IPS DF 6.9 (cell line): ENCODE data around the gene COL27A1.

Experiments used
- DNase-seq: peaks from one replicate; pipeline ENCODE4 v3.0.0-alpha.2; 2013; ENCODE audit warnings: low read depth, low spot score
- H3K27ac ChIP-seq: one replicate; pipeline ENCODE4 v1.5.1; 2013; ENCODE audit warnings: low read length, control low read depth
- H3K27me3 ChIP-seq: 2 replicates; pipeline ENCODE4 v1.6.1; 2013; ENCODE audit warnings: mild to moderate bottlenecking, low read length; ENCODE audit not compliant: control insufficient read depth, insufficient read depth
- H3K36me3 ChIP-seq: 2 replicates; pipeline ENCODE4 v1.6.1; 2013; ENCODE audit warnings: low read length; ENCODE audit not compliant: control insufficient read depth, insufficient read depth
- H3K4me1 ChIP-seq: 2 replicates; pipeline ENCODE4 v1.6.1; 2013; ENCODE audit warnings: low read length; ENCODE audit not compliant: control insufficient read depth, insufficient read depth
- H3K4me3 ChIP-seq: 2 replicates; pipeline ENCODE4 v1.5.1; 2013; ENCODE audit warnings: mild to moderate bottlenecking, low read length
- H3K9me3 ChIP-seq: 2 replicates; pipeline ENCODE4 v1.6.1; 2013; ENCODE audit warnings: low read length, inconsistent platforms; ENCODE audit not compliant: control insufficient read depth, insufficient read depth
- WGBS: extraction: QIAGEN DNeasy Blood & Tissue Kit; methylation state at CpG from one replicate; pipeline ENCODE4 v1.1.7; 2013; ENCODE audit warnings: mixed read lengths, missing lambda C conversion rate; ENCODE audit not compliant: insufficient read length, insufficient coverage; 5-methylcytosine and 5-hydroxymethylcytosine counted together

The COL27A1 gene

DNA sequence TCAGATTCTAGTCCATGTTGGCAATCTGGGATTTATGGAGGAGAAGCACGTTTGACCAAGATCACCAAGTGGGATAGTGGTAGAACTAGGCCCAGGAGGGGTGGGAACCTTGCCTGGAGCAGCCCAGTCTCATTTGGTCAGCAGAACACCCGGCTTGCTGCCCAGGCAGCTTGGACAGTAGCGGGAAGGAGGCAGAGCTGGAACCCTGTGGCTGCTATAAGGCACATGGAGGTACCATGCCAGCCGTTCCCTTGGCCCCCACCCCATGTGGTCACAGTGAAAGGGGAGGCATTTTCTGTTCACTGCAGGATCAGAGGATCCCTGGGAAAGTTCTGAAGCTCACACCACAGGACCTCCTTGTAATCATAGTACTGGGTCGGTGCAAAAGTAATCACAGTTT lies 92.2 kb downstream of the COL27A1 start:
- no peak for DNase-seq
- no peaks in the 10 kb centered on the region; the same call in 1 of the 2 replicates for H3K4me1 ChIP-seq
- no peaks in the 10 kb centered on the region for H3K36me3 ChIP-seq
- H3K27ac ChIP-seq: no peak overlapping the region
- H3K27me3 ChIP-seq: no peaks in the 10 kb centered on the region
- H3K9me3 ChIP-seq: no peaks in the 10 kb centered on the region
- H3K4me3 ChIP-seq: no peak overlapping the region
- no CpG with 5 or more reads among the region's 5 CpGs for WGBS

- Histone ChIP-seq H3K9me3 (no peaks in the 10 kb centered on the region), H3K4me1 (no peaks in the 10 kb centered on the region; the same call in 1 of the 2 replicates), H3K36me3 (no peaks in the 10 kb centered on the region), H3K27ac (no peak overlapping the region), H3K4me3 (no peak overlapping the region), H3K27me3 (no peaks in the 10 kb centered on the region)
- no CpG with 5 or more reads among the region's 11 CpGs for WGBS
- no peak for DNase-seq
Measured at GRCh38 chr9:114248299-114248707, 93.0 kb downstream of the COL27A1 start.

DNA sequence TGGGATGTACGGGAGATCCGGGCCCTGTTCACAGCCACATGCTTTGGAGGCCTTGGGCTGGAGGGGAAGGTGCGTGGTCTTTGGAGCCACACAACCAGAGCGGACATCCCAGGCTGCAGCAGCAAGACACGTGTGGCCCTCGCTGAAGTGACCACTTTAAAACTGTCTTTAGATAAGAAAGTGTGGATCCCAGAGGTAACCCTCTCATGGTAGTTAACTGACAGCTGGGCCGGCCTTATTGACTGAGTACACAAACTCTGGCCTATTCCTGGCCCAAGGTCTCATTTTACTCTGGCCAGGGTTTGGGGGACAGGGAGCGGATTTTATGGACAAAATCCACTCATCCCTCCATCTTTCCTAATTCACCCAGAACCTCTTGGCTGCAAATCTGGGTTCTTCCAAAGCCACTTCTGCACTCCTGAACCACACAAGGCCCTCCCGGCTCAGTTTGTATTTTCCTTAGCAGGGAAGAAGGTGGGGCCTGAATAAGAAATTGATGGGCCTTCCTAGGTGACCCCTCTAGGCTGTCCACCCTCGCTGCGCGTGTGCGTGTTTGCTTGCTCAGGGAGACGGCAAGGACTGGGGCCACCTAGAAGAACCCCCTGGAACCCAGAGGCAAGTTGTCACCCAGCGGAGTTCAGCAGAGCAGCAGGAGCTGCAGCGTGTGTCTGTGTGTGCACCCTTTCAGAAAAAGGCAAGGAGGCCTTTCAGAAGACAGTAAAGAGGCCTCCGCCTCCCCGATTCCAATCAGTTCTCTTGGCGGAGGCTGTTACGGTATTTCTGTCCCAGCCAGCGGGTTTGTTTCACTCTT lies 94.3 kb downstream of the COL27A1 start:
- no peak overlapping the region for H3K27ac ChIP-seq
- WGBS: no CpG with 5 or more reads among the region's 21 CpGs
- no peaks in the 10 kb centered on the region; the same call in 1 of the 2 replicates for H3K4me1 ChIP-seq
- no peaks in the 10 kb centered on the region for H3K36me3 ChIP-seq
- H3K4me3 ChIP-seq: no peak overlapping the region
- H3K9me3 ChIP-seq: no peaks in the 10 kb centered on the region
- H3K27me3 ChIP-seq: no peaks in the 10 kb centered on the region
- DNase-seq: no peak

- DNase-seq: no peak
- no peak overlapping the region for H3K27ac ChIP-seq
- no CpG with 5 or more reads among the region's 13 CpGs for WGBS
- no peaks in the 10 kb centered on the region; the same call in 1 of the 2 replicates for H3K4me1 ChIP-seq
- no peaks in the 10 kb centered on the region for H3K27me3 ChIP-seq
- H3K9me3 ChIP-seq: no peaks in the 10 kb centered on the region
- H3K4me3 ChIP-seq: no peak overlapping the region
- H3K36me3 ChIP-seq: no peaks in the 10 kb centered on the region
Measured at GRCh38 chr9:114250235-114250568, 94.9 kb downstream of the COL27A1 start.

GRCh38 chr9:114250648-114251047 lies 95.3 kb downstream of the COL27A1 start:
- no peak overlapping the region for H3K27ac ChIP-seq
- no peaks in the 10 kb centered on the region; the same call in 1 of the 2 replicates for H3K4me1 ChIP-seq
- no peak overlapping the region for H3K4me3 ChIP-seq
- WGBS: 100% methylated on average over 1 of the region's 3 CpGs
- no peaks in the 10 kb centered on the region for H3K36me3 ChIP-seq
- H3K9me3 ChIP-seq: no peaks in the 10 kb centered on the region
- no peak for DNase-seq
- H3K27me3 ChIP-seq: no peaks in the 10 kb centered on the region

- WGBS: no CpG with 5 or more reads among the region's 6 CpGs
- Histone ChIP-seq H3K4me1 (no peaks in the 10 kb centered on the region; the same call in 1 of the 2 replicates), H3K4me3 (no peak overlapping the region), H3K27me3 (no peaks in the 10 kb centered on the region), H3K36me3 (no peaks in the 10 kb centered on the region), H3K27ac (no peak overlapping the region), H3K9me3 (no peaks in the 10 kb centered on the region)
- DNase-seq: no peak
Measured at GRCh38 chr9:114252394-114252793, 97.1 kb downstream of the COL27A1 start.

DNA sequence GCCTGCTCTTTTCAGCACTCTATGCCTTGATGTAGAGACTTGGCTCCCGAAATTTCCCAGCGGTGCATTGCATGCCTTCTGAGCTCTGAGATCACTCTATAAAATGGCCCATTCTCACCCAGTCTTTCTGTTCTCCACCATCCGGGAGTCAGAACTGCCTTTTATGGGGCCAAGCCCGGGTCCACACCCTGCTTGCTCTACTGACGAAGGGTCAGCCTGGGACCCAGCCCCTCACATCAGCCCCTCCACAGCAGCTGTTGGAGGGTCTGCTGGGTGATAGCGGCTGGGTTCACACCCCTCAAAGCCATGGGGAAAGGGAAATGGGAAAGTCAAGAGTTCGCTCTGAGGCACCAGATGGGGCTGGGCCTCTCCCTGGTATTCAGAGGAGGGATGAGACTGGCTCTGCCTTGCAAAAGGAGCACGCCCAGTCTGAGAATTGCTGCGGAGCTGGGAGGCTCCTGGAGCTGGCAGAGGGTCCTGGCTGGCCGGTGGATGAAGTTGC lies 101.5 kb downstream of the COL27A1 start:
- no peak overlapping the region for H3K4me3 ChIP-seq
- no peaks in the 10 kb centered on the region for H3K27me3 ChIP-seq
- no peak for DNase-seq
- no peaks in the 10 kb centered on the region for H3K36me3 ChIP-seq
- H3K27ac ChIP-seq: no peak overlapping the region
- no peaks in the 10 kb centered on the region for H3K9me3 ChIP-seq
- WGBS: no CpG with 5 or more reads among the region's 10 CpGs
- peaks cover 1% of the 10 kb centered on the region; the same call in 1 of the 2 replicates for H3K4me1 ChIP-seq

DNA sequence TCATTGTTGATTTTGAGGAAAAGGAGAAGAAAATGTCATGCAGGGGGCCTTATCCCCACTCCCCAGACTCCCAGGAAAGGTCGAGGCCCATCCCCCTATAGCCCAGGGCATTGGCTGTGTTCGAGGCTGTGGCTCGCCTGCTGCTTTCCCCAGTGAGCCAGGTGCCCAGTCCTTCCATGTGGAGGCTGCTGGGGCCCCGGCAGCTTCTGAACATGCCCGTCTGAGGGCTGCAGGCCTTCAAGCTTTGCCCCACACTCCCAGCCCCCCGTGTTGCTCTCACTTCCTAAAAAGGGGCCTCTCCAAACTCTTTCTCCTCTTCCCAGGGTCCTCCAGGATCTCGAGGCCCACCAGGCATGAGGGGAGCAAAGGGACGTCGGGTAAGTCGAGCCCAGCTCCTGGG lies 102.9 kb downstream of the COL27A1 start:
- H3K36me3 ChIP-seq: no peaks in the 10 kb centered on the region
- no peak for DNase-seq
- H3K4me1 ChIP-seq: peaks cover 1% of the 10 kb centered on the region; the same call in 1 of the 2 replicates
- no peaks in the 10 kb centered on the region for H3K9me3 ChIP-seq
- H3K27me3 ChIP-seq: no peaks in the 10 kb centered on the region
- no peak overlapping the region for H3K27ac ChIP-seq
- no peak overlapping the region for H3K4me3 ChIP-seq
- no CpG with 5 or more reads among the region's 10 CpGs for WGBS

GRCh38 chr9:114258866-114259797 lies 103.8 kb downstream of the COL27A1 start:
- H3K36me3 ChIP-seq: no peaks in the 10 kb centered on the region
- H3K9me3 ChIP-seq: no peaks in the 10 kb centered on the region
- H3K4me3 ChIP-seq: no peak overlapping the region
- DNase-seq: no peak
- WGBS: no CpG with 5 or more reads among the region's 6 CpGs
- H3K4me1 ChIP-seq: peaks cover 1% of the 10 kb centered on the region; the same call in 1 of the 2 replicates
- H3K27ac ChIP-seq: no peak overlapping the region
- no peaks in the 10 kb centered on the region for H3K27me3 ChIP-seq

- no peaks in the 10 kb centered on the region for H3K36me3 ChIP-seq
- DNase-seq: no peak
- WGBS: no CpG with 5 or more reads among the region's 15 CpGs
- no peak overlapping the region for H3K27ac ChIP-seq
- H3K9me3 ChIP-seq: no peaks in the 10 kb centered on the region
- H3K27me3 ChIP-seq: no peaks in the 10 kb centered on the region
- 0 out of 2 replicates have a peak, but pooled peaks cover 1% of the 10 kb centered on the region for H3K4me1 ChIP-seq
- no peak overlapping the region for H3K4me3 ChIP-seq
Measured at GRCh38 chr9:114259798-114260523, 104.6 kb downstream of the COL27A1 start.
